A549 (cell line): ENCODE data around the gene SCNN1A.

Source experiments
- CTCF ChIP-seq: fragments of >200 bp; sonication (Bioruptor Twin); formaldehyde crosslinking; IDR thresholded peaks from 3 replicates; pipeline ENCODE4 v1.5.1; 2016
- ESRRA ChIP-seq: fragments of 150-350 bp; IDR thresholded peaks from 2 replicates; pipeline ENCODE4 v1.6.1; 2014; ENCODE audit warnings: mild to moderate bottlenecking, low read length, borderline replicate concordance
- FOSL2 ChIP-seq, 2 experiments: fragments of 450-650 bp in 1 of 2; fragments of >200 bp in 1 of 2; sonication (Bioruptor Twin) in 1 of 2; formaldehyde crosslinking; IDR thresholded peaks; 2 replicates each; pipeline versions ENCODE4 v1.5.0 to v1.6.1; 2016 to 2020; ENCODE audit warnings: mild to moderate bottlenecking in 1 of 2, moderate library complexity in 1 of 2
- MYC ChIP-seq: IDR thresholded peaks from 2 replicates; pipeline ENCODE4 v1.6.1; 2012; ENCODE audit warnings: mild to moderate bottlenecking, inconsistent platforms, low read length, improper control_type of control experiment, borderline replicate concordance
- POLR2A ChIP-seq: IDR thresholded peaks from 2 replicates; pipeline ENCODE4 v1.6.1; 2012; ENCODE audit warnings: mild to moderate bottlenecking, low read length
- REST ChIP-seq: fragments of 200-600 bp; sonication (generic); IDR thresholded peaks from 2 replicates; pipeline ENCODE4 v1.6.1; 2016; ENCODE audit warnings: antibody characterized with exemption, mild to moderate bottlenecking, moderate library complexity
- RFX5 ChIP-seq: fragments of 450-650 bp; IDR thresholded peaks from 2 replicates; pipeline ENCODE4 v1.7.1; 2014; ENCODE audit warnings: antibody characterized with exemption, mild to moderate bottlenecking, moderate library complexity
- TP53 ChIP-seq: fragments of 250-450 bp; sonication (Bioruptor Pico); IDR thresholded peaks from 2 replicates; pipeline ENCODE4 v1.5.0; 2021; ENCODE audit warnings: mild to moderate bottlenecking, moderate library complexity

- TF ChIP-seq FOSL2 (IDR thresholded peaks at IDR 0.05): no peak
- no peak for TF ChIP-seq FOSL2 (CRISPR knock-in tag; IDR thresholded peaks at IDR 0.05)
- TF ChIP-seq CTCF: no peak
- TF ChIP-seq MYC: no peak
- TF ChIP-seq RFX5: no peak
- TF ChIP-seq REST: no peak
- TF ChIP-seq TP53 (CRISPR knock-in tag): no peak
- no peak for TF ChIP-seq POLR2A
- no peak for TF ChIP-seq ESRRA
Measured at GRCh38 chr12:6330999-6331714, 44.2 kb downstream of the SCNN1A start.
